Stimulated activated CD8-positive, alpha-beta memory T cell treated with anti-CD3 and anti-CD28 coated beads, Interleukin-15, amount 100 ng/mL, for 4 hours (primary cell): ENCODE data around the gene BRD7.
"Not testable (repeated sequence)": the region's sequence is repeated elsewhere in the genome, so short reads cannot be mapped to it uniquely, and the experiment has no call there.

ENCODE experiments used
- DNase-seq, 2 donors: peaks; one replicate each; pipeline ENCODE4 v3.0.0-alpha.2; 2020; ENCODE audit warnings: low read depth in 2 of 2

Gene BRD7

GRCh38 chr16:50359626-50360025 is 9.2 kb downstream of the BRD7 start:
- no peak for DNase-seq

GRCh38 chr16:50354629-50355456 is 13.9 kb downstream of the BRD7 start:
- DNase-seq: no peak

GRCh38 chr16:50354082-50354481 is 14.7 kb downstream of the BRD7 start:
- DNase-seq: no peak

GRCh38 chr16:50351952-50352351 is 16.8 kb downstream of the BRD7 start:
- DNase-seq: no peak

GRCh38 chr16:50351116-50351515 is 17.7 kb downstream of the BRD7 start:
- DNase-seq: no peak

GRCh38 chr16:50345210-50345609 is 23.6 kb downstream of the BRD7 start:
- not testable (repeated sequence) for DNase-seq

- DNase-seq: not testable (repeated sequence)
Observed at GRCh38 chr16:50343566-50343965, 25.2 kb downstream of the BRD7 start.

GRCh38 chr16:50340578-50340977 is 28.2 kb downstream of the BRD7 start:
- DNase-seq: no peak

GRCh38 chr16:50338371-50339231 is 30.2 kb downstream of the BRD7 start:
- DNase-seq: no peak

GRCh38 chr16:50336884-50337283 is 31.9 kb downstream of the BRD7 start:
- DNase-seq: no peak

- no peak for DNase-seq
Observed at GRCh38 chr16:50335196-50335958, 33.4 kb downstream of the BRD7 start.

GRCh38 chr16:50334106-50334975 is 34.4 kb downstream of the BRD7 start:
- no peak for DNase-seq

GRCh38 chr16:50332599-50332998 is 36.2 kb downstream of the BRD7 start:
- DNase-seq: no peak

- DNase-seq: no peak
Observed at GRCh38 chr16:50331570-50331969, 37.2 kb downstream of the BRD7 start.

- no peak for DNase-seq
Observed at GRCh38 chr16:50329446-50330189, 39.2 kb downstream of the BRD7 start.

GRCh38 chr16:50326835-50327465 is 41.8 kb downstream of the BRD7 start:
- peak; percentile 24 to 26 for DNase-seq

GRCh38 chr16:50326264-50326663 is 42.5 kb downstream of the BRD7 start:
- no peak for DNase-seq

- no peak for DNase-seq
Observed at GRCh38 chr16:50324345-50324744, 44.4 kb downstream of the BRD7 start.

- no peak for DNase-seq
Observed at GRCh38 chr16:50323335-50324011, 45.3 kb downstream of the BRD7 start.
